Activated CD8-positive, alpha-beta memory T cell treated with anti-CD3 and anti-CD28 coated beads for 1 hour (primary cell): ENCODE data around the gene MEF2D.
A peak's percentile ranks its signal among the peaks of the same experiment; 100 is the strongest.

Experiments
- DNase-seq, 2 donors: peaks; one replicate each; pipeline ENCODE4 v3.0.0-alpha.2; 2020; ENCODE audit warnings: low read depth in 1 of 2; ENCODE audit errors: extremely low read depth in 1 of 2

The MEF2D gene

DNA sequence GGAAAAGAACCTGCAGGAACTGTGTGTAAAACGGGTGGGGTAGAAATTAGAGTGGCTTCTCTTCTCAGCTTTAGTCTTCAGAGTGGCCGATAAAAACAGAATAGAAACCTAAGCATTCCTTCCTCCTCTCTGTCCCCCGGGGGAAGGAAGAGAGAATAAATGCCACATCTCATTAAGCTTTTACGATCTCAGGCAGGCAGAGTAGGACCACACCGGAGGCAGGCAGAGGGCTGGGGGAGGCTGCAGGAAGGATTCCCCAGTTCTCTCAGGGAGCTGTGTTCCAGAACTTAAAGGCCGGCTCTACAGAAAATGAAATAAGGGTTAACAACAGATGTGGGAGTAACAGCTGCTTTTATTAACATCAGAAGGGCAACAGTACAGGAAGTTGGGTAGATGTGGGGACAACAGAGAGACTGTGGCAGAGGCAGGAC, 24.5 kb upstream of the MEF2D start:
- DNase-seq = no peak

GRCh38 chr1:156524481-156524869, 23.9 kb upstream of the MEF2D start:
- DNase-seq = no peak

- no peak for DNase-seq
Observed at GRCh38 chr1:156523801-156524480, 23.4 kb upstream of the MEF2D start.

GRCh38 chr1:156522443-156522970, 21.9 kb upstream of the MEF2D start:
- DNase-seq = no peak

DNA sequence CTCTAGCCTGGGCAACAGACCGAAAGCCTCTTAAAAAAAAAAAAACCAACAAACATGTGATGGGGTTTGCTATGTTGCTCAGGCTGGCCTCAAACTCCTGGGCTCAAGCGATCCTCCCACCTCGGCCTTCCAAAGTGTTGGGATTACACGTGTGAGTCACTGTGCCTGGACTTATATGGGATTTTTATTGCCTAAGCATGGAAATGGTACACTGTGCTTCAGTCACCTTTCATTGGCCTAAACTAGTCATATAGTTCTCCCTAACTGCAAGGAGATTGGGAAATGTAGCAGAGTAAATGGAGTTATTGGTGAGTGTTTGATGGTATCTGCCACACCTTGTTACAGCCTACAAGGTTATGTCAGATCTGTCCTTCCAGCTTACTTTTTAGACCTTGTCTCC, 17.2 kb upstream of the MEF2D start:
- no peak for DNase-seq

DNA sequence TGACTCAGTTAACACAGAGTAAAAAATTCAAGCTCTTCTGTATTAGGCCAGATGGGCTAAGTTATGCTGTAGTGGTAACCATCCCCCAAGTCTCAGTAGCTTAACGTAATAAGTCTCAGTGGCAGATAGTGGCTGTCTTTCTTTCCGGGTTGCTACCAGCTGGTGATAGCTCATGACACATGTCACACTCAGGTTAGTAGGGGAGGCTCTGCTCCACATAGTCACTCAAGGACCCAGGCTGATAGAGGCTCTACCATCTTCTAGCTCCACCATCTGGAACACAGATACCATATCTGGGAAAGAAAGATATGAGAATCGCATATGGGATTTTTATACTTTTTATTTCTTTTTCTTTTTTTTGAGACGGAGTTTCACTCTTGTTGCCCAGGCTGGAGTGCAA, 16.2 kb upstream of the MEF2D start:
- DNase-seq = no peak

- no peak for DNase-seq
Observed at GRCh38 chr1:156515956-156516355, 15.4 kb upstream of the MEF2D start.

DNA sequence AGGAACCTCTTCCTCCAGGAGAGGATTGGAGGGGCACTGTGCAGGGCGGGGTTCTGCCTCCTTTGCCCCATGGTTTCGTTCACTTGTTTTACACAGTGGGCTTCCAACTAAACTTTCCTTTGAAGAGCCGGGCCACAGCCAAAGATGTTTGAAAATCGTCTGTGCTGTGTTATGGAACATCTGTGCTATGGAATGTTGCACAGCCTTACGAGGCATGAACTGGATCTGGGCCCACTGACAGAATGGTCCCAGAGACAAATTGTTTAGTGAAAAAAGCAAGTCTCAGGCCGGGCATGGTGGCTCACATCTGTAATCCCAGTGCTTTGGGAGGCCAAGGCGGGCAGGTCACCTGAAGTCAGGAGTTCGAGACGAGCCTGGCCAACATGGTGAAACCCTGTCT, 12.6 kb upstream of the MEF2D start:
- DNase-seq = no peak

DNA sequence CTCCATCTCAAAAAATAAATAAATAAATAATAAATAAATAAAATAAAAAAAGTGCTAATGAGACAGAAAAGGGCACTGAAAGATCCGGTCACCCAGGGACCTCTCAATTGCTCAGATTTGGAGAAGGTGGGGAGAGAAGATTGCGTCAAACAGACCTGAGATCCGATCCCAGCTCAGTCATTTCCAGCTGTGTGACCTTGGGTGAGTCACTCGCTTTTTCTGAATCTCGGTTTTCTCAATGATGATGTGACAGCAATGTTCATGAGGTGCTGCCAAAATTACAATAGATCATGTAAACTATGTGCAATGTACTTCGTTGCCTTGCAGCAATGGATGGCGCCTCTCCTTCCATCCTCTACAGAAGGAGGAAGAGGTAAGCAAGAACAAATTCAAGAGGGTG, 11.1 kb upstream of the MEF2D start:
- DNase-seq = no peak

GRCh38 chr1:156510709-156511108, 10.1 kb upstream of the MEF2D start:
- no peak for DNase-seq

DNA sequence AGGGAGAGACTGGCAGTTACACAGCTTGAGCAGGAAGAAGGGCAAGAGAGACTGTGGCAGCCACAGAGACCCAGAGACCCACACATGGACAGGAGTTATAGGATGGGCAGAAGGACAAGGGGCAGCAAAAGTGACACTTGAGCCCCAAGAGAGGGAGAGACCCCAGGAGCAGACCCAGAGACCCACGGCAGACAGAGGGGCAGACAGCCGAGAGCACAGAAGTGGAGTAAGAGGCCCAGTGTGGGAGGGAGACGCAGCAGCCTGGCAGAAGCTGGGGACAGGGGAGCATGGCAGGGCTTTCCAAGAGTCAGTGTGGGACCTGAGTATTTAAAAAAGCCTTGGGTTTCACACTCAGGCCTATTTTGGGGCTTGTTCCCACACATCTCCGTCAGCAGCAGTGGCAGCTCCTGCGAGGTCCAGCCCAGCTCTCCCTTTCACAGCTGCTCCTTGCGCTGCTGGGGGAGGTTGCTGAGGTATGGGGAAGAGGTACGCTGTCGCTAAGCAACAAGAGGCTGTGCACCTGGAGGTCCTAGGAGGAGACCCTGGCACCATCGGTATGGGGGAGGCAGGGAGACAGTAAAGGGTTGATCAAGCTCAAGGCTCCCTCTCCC, 9.0 kb upstream of the MEF2D start:
- DNase-seq = no peak

- DNase-seq = no peak
Observed at GRCh38 chr1:156508955-156509234, 8.3 kb upstream of the MEF2D start.

- no peak for DNase-seq
Observed at GRCh38 chr1:156508205-156508954, 7.8 kb upstream of the MEF2D start.

DNA sequence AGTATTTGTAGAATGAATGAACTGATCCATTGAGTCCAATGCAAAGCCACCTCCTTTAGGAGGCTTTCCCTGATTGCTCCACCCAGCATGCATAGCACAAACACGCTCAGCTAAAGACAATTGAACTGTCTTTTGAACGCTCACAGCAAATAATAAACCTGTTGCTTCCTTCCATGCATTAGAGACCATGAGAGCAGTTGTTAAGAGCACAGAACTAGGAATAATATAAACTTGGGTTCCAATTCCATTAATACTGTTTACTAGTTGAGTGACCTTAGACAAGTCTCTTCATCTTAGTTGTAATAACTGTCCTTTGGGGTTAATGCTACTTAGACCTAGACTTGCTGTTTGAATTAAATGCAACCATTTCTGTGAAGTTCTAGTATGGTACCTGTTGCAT, 5.9 kb upstream of the MEF2D start:
- no peak for DNase-seq

GRCh38 chr1:156505679-156506298, 5.2 kb upstream of the MEF2D start:
- no peak for DNase-seq

DNA sequence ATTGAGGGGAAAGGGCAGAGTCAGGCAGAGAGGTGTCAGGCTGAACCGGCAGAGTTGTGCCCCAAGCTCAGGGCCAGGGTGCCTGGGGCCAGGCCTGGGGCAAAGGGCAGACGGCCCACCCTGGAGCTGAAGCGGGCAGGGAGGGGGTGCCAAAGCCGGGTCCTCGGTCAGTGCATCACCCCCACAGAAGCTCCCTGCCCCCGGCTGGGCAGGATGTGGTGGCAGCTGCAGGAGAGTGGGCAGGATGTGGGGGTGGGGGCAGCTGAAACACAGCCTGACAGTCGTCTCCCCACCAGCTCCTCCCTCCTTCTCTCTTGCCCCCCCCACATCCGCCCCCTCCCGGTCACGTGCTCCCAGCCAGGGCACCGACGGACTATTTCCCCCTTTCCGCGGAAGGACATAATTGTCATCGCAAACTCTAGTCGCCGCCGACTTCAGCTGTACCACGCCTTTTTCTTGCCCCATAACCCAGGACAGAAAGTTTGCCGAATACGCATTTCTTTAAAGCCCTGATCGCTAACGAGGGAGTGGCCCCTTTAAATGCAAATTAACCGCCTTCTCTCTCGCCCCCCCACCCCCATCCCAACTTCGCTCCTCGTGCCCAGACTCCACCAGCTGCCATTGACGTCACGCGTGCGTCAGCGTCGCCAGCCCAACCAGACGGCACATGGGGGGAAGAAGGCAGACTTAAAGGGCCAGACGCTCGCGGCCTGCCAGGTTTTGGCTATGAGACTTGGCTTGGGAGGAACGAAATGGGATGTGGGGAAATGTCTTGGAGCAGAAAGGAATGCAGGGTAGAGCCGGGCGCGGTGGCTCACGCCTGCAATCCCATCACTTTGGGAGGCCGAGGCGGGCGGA, 4.5 kb upstream of the MEF2D start:
- peak; percentile 97 to 98 for DNase-seq

DNA sequence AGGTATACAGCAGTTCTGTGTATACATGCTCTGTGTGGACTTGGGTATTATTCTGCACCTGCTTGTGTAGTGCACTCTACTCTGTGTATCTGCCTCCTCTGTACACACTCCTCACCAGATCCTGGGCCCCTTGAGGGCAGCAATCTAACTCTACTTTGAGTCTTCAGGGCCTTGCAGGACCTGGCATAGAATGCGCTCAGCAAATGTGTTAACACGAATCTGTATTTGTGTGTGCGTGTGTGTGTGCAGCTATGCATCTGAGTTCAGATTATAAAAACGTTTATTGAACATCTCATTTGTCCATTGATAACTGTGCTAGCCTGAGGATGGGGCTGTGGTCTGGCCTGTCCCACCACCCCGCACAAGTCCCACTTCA, 3.9 kb upstream of the MEF2D start:
- no peak for DNase-seq

DNA sequence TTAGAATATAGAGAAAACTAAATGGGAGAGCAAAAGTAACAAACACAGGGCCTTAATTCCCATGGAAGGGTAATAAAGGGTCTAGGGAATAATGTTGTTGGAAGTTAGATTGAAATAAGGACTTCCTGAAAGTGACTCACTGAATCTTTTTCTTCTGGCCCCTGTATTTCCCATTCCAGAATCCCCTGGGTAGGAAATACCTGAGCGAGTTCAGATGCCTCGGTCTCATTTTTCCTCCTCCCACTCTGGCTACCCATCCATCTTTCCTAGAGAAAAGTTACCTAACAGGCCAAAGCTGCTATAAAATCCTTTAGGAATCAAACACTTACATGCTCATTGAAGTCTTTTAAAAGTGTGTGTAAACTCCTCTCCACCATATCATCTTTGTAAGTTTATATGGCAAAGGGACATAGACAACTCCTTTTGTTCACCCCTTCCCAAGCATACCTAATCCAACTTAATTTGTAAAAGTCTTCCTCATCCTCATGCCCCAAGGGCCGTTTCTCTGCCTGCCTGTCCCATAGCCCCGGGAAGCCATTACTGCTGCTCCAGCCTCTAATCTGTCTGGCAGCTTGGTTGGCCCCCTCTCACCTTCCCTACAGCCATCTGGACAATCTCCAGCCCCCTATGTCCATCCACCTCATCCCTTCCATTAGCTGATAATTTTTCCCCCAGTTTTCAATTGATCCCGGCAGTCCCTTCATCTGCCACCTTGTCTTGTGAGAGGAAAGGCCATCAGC, 3.3 kb upstream of the MEF2D start:
- no peak for DNase-seq

- no peak for DNase-seq
Observed at GRCh38 chr1:156502894-156503697, 2.5 kb upstream of the MEF2D start.
